Measurements from ENCODE around the gene GOLGA7B.

GOLGA7B gene

DNA sequence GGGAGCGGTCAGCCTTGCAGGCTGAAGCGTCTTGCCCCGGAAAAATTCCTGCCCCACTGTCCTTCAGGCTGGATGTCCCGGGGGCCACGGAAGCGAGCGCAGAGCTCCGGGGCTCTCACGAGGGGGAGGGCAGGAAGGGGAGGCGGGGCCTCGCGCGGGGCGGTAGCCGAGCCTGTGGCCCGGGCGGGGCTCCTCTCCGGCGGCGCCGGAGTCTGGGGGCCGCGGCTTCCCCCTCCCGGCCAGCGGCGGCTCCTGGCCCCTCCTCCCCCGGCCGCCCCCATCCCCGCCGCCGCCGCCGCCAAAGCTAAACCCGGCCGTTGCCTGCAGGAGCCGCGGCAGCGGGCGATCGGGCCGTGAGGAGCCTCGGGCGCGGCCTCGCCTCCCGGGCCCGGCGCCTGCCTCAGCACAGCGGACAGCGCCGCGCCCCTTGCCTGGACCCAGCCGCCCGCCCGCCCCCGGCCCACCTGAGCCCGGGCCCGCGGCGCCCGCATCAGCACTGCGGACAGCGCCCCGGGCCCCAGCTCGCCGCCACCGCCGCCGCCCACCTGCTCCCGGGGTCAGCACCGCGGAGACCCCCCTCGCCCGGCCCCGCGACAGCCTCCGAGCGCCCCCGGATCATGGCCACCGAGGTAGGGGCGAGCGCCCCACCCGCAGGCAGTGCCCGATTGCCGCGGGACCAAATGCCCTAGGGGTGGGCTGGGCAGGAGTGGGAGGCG, at the start of gene GOLGA7B:
TSS of gene GOLGA7B (plus strand) at position 157 of the 716 bp plus-strand sequence. CDS start at position 618, 461 bp downstream.
- peak; percentile 37 for DNase-seq (ENCODE audit: low read depth)

DNA sequence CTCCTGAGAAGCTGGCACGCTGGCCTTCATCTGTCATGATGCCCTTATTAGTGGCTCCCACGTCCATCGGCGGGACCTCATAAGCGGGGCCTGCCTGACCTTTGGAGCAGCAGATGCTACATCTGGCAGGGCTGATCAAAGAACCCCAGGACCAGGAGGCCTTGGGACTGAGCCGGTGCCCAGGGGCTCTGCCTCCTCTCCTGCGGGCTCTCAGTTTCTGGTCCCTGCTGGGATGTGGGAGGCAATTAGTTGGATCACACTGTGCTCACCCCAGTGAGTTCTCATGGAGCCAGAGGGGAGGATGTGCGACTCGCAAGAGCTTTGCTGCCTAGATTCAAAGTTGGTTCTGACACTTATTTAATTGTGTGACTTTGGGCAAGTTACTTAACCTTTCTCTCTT, 49.2 kb upstream of the GOLGA7B start:
- DNase-seq (ENCODE audit: low read depth), result no peak

DNA sequence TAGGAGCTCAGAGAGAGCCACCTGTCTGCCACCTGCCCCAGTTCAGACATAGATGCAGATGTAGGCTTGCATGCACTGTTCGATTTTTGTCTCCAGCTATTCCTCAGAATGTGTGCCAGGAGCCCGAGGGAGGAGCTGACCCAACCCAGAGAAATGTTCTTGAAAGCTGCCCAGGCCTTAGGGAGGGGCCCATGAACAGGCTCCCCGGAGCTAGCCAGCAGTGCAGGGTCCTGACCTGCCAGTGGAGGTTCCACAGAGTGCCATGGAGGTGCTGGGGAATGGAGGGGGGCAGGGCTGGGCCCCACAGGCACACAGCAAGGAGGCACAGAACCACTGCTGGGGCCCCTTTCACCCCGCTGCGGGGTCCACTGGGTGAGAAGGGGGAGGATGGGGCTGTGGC, 48.2 kb upstream of the GOLGA7B start:
- DNase-seq (ENCODE audit: low read depth), result no peak

DNA sequence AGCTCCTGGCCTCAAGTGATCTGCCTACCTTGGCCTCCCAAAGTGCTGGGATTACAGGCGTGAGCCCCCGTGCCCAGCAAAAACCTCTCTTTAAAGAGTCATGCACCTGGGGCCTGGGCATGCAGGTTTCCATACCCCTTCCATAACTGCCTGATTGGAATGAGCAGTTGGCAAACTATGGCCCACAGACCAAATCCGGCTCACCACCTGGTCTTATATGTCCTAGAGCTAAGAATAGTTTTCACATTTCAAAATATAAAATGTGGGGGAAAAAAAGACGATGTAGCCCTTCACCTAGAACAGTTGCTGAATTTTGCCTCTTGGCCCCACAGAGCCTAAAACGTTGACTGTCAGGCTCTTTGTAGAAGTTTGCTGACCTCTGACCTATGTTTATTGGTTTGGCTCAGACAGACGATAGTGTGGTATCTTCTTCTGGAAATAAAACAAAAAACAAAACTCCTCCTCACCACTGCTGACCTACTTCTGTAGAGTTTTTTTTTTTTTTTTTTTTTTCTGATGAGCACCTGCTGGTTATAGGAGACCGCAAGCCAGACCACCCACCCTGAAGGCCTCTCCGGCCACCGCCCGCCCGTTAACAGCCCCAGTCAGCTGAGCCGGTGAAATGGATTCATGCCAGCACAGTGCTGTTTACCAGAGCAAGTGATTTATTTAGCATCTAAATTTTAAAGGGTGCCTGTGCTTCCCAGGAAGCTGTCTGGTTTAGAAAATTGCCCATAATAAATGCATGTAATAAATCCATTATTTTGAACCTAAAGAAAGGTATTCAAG, 44.4 kb upstream of the GOLGA7B start:
- DNase-seq (ENCODE audit: low read depth), result no peak

DNA sequence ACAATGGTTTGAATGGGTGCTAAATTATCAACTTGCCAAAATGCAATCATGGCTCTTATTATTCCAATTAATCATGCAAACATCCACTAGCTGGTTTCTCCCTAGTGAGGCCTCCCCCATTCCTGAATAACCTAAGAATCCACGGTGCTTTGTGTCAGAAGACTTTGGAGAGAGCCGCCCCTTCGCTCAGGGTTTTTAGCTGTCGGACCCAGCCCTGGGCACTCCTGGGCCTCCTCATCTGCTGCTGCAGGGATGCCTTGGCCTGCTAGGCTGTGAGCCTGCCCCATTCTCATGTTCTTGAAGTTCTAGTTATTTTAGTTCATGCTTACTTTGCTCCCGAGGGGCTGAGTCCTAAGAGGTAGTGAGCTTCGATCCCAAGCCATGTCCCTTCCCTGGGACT, 43.7 kb upstream of the GOLGA7B start:
- DNase-seq (ENCODE audit: low read depth), result no peak

DNA sequence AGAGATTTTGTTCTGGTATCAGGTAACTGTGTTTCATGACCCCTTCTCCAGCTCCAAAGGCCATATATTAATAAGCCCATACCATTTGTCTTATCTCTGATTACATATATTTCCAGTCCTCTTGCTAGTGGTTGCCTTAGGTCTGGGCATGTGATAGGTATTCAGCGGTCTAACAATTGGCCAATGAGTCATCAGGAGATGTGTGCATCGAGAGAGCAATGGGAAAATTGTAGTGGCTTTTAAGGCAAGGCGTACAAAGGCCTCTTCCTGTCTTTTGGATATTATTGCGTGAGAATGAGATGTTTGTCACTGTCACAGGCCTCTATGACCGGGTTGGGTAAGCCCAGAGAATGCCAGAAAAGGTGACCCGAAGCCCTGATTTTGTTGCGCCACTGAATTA, 39.2 kb upstream of the GOLGA7B start:
- DNase-seq (ENCODE audit: low read depth), result no peak

DNA sequence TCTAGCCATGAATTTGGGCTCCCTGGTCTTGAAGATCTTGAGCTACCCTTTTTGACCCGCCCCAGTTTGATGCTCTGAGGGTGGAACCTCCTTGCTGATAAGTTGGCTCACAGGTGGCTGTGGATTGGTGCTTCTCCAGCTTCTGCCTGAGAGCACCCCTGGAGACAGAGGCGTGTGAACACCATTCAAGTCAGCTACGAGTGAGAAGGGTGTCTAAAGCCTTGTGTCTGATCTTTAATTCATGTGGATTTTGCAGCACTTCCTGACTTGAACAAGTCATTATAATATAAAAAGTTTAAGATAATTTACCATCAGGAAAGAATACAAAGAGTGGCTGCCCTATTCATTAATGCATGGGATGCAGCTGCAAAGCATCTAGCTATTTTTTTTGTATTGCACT, 37.7 kb upstream of the GOLGA7B start:
- DNase-seq (ENCODE audit: low read depth), result no peak

DNA sequence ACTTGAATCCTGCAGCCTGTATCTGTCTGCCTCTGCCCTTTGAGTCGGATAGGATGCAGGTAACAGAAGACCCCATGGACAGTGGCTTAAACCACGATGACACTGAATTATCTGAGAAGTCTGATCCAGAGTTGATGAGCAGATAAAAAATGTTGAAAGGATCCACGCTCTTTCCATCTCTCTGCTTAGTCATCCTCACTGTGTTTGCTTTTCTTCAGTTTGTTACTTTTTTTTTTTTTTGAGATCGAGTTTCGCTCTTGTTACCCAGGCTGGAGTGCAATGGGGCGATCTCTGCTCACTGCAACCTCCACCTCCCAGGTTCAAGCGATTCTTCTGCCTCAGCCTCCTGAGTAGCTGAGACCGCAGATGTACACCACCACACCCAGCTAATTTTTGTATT, 36.9 kb upstream of the GOLGA7B start:
- DNase-seq (ENCODE audit: low read depth), result no peak

DNA sequence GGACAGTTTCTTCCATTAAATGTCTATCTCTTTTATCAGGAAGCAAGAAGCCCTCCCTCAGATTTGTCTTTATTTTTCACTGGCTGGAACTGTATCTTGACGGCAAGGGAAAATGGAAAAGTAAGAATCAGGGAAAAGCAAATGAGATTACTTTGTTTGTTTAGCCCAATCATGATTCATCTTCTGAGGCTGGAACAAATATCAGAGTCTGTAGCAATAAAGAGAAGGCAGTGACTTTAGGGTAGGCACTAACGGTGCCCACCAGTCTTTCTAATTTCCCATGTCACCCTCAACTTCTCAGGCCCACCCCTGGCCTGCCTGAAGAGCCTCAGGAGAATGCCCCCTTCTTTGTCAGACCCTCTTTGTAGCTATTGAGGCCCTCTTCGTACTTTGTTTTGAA, 36.3 kb upstream of the GOLGA7B start:
- DNase-seq (ENCODE audit: low read depth), result no peak

DNA sequence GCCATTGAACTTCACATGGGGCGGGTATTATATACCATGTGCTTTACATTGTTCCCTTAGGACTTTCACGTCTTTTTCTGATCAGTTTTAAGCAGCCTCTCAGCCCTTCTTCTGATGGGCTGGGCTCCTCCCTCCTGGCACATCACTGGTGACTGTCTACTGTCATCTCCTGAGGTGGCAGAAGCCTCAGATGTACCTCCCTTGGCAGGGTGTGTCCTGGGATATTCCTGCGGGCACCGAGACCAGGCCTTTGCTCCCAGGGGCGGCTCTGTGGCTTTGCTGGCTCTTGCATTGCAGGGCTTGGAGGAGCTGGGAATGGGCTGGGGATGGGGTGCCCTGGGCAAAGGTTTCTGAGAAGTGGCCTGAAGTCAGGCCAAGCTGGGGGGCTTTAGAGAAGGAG, 34.6 kb upstream of the GOLGA7B start:
- DNase-seq (ENCODE audit: low read depth), result no peak

DNA sequence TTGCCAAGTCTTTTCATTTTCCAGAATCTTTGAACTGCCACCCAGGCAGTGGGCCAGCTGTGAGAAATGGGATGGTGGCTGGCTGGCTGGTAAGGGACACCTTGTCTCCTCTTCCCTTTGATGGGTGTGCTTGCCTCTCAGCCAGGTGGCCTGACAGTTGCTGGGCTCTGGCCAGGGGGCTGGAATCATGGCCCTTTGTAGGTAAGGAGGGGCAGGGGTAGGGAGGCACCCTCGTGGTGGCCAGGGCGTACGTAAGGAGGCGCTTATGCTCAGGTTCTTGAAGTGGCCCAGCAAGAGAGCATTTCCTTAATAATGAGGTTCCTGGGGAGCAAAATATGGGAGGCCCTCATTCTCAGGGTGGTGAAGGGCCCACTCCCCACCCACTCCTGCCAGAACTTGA, 33.0 kb upstream of the GOLGA7B start:
- no peak for DNase-seq (ENCODE audit: low read depth)

DNA sequence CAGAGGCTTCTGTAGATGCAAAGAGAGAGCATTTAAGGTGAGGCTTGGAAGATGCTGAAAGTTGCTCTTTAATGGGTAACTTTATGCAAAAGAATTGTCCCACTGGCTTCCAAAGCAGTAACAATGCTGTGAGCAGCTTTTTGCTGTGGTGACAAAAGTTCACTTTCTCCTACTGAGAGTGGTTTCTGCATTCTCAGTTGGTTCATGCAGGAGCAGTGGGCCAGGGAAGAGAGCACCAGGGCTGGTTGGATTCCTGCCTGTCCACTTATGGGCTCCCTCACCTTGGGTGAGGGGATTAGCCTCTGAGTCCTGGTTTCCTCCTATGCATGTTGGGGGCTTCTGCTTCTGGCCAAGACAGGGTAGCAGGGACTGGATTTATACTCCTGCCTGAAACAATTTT, 31.1 kb upstream of the GOLGA7B start:
- no peak for DNase-seq (ENCODE audit: low read depth)

DNA sequence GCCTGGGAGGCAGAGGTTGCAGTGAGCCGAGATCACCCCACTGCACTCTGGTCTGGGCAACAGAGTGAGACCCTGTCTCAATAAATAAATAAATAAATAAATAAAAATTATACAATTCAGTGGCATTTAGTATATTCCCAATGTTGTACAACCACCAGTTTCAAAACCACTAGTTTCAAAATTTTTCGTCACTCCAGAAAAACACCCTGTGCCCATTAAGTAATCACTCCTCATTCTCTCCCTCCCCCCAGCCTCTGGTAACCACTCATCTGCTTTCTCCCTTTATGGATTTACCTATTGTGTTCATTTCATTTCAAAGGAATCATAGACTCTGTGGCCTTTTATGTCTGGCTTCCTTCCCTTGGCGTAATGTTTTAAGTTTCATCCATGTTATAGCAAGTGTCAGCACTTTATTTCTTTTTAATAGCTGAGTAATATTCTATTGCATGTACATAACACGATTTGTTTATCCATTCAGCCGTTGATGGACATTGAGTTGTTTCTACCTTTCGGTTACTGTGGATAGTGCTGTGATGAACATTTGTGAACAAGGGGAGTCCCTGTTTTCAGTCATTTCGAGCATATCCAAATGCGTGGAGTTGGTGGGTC, 29.4 kb upstream of the GOLGA7B start:
- no peak for DNase-seq (ENCODE audit: low read depth)

DNA sequence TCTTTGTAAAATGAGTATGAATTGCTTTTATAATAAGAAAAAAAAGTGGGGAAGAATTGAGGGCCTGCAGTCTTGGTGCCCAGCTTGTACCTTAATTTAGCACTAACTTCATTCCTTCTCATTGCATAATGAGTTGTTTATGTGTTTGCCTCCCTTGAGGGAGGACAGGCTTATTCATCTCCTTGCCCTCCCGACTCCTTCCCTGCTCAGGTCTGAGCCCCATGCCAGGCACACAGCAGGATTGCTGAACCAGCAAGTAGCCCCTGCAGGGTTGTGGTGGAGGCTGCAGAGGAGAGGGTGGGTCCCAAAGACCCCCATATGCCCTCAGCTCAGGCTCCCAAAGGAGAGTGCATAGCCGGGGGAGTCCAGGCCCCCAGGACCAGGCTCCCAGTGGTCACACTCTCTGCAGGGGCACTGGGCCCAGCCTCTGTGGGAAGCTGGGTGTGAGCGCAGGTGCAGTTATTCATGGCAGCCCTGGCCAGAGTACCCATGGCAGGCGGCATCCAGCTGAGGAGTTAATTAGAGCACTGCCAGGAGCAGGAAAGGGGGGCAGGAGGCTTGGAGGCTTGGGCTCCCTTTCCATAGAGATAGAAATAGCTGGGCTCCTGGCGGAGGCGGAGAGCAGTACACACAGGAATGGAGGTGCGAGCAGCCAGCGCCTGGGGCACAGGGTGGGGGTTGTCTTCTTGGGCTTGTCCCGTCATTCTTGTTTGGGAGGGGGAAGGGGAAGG, 28.2 kb upstream of the GOLGA7B start:
- DNase-seq (ENCODE audit: low read depth), result no peak

DNA sequence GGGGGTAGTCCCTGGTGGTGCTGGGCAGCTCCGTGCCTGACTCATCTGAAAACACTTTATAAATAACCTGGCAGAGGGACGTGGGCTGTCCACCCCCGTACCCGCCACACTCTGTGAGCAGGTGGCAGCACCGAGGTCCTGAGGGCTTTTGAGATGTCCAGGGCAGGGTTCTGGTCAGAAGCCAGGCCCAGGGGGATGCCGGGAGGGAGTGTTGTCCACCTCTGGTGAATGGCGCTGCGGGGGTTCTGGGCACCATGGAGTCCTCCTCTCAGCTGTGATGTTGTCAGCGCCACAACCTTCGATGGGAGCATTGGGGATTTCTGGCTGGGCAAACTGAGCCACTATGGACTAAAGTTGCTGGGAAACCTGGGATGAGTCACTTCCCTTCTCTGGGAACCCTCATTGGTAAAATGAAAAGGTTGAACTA, 27.4 kb upstream of the GOLGA7B start:
- DNase-seq (ENCODE audit: low read depth), result no peak

DNA sequence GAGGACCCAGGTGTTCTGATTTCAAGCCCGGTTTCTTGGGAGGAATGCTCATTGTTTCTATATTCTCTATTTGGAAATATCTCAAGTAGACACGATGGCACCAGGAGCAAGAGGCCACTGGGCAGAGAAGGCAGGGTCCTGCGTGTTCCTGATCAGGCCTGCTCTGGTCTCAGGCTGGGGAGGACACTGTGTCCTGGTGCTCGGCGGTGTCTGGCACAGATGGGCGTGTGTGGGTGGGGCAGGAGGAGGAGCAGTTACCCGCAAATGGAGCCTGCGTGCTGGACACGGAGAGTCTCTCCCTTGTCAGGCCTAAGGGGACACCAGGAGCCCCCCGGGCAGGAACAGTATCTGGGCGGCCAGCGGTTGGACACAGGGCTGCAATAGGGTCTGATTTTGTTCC, 25.9 kb upstream of the GOLGA7B start:
- DNase-seq (ENCODE audit: low read depth), result no peak

DNA sequence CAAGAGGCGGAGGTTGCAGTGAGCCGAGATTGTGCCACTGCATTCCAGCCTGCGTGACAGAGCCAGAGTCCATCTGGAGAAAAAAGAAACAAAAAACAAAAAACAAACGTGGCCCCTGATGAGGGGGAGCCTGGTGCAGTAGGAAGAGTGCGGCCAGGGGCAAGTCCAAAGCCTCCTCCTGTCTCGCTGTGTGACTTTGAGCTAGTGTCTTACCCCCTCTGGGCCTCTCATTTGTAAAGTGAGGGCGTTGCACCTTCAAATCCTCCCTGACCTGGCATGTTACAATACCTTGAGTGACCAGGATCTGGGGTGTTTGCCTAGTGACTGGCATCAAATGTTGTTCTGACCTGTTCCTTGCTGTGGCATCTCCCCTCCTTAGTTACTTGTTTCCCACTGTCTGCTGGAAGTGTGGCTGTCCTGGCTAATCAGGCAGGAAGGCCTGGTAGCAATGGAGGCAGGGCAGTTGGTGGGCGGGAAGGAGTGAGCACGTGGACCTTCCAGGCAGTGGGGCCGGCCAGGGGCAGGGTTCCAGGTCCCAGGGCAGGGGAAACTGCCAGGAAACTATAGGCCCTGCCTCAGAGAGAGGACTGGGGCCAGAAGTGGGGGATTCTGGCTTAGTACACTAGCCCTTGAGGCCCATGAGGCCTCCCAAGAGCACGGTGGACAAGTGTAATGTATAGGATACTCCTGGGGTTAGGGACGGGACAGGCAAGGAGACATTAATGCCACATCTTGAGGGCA, 24.5 kb upstream of the GOLGA7B start:
- no peak for DNase-seq (ENCODE audit: low read depth)

DNA sequence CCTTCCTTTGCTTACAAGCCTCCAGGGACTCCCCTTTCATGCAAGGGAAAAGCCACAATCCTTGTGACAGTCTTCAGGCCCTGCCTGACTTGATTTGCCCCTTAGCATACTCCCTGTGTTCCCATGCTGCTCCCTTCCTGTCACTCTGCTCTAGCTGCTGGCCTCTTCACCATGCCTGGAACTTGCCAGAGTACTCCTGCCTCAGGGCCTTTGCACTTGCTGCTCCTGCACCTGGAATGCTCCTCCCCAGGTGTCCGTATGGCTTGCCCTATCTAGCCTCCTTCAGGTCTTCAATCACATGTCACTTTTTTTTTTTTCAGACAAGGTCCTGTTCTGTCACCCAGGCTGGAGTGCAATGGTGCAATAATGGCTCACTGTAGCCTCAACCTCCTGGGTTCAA, 22.8 kb upstream of the GOLGA7B start:
- DNase-seq (ENCODE audit: low read depth), result no peak

DNA sequence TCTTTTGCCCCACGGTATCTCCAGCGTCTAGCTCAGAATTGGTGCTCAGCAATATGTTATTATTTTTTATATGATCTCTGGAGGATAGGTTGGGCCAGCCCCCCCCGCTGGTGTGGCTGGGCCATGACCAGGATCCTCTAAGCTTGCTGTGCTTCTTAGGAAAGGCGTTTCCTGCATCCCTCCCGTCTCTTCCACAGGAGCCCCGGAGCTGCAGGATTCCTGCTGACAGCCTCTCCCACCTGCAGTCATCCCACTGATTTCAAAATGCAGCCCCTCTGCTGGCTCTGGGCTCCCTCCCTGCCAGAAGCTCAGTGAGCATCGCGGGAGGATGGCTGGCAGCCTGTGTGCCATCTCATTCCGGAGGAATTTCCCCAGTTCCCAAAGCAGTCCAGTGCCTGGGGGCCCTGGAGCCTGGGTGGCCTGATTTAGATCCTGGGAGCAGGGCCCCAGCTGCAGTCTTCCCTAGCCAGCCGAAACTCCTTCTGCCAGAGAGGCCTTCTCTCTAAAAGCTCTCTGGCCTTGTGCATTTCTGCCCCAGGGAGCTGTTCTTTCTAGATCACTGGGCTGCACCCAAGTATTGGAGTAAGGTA, 21.8 kb upstream of the GOLGA7B start:
- DNase-seq (ENCODE audit: low read depth), result no peak

DNA sequence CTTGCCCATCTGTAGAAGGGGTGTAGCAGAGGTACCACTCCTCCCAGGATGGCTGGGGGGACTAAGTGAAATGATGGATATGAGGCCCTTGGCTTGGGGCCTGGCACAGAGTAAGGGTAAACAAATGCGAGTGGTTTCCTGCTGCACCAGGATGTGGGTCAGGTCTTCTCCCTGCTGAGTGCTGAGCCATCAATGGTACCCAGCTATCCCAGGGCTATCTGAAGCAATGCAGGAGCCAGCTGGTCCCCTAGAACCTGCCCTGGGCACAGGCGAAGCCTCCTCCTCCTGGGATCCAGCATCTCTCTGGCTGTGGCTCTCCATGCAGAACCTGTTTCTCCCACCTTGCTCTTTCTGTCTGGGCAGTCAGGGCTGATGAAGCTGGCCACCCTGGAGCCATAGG, 20.9 kb upstream of the GOLGA7B start:
- no peak for DNase-seq (ENCODE audit: low read depth)

DNA sequence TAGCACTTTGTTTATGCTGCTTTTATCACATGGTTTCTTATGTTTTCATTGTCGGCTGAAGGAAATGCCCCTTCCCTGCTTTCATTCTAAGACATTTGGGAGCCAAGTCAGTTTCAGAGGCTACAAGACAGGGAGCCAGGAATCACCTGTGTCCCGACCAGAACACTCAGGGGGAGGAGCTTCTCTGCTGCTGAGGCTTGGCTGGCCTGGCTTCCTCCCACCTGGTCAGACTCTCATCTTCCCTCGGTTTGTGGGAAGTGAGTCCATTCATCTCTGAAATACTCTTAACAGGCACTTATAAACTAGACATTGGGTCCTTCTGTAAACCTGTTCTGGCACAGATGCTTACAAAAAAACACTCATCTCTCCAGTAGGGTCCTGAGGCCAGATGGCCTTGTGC, 19.6 kb upstream of the GOLGA7B start:
- no peak for DNase-seq (ENCODE audit: low read depth)

DNA sequence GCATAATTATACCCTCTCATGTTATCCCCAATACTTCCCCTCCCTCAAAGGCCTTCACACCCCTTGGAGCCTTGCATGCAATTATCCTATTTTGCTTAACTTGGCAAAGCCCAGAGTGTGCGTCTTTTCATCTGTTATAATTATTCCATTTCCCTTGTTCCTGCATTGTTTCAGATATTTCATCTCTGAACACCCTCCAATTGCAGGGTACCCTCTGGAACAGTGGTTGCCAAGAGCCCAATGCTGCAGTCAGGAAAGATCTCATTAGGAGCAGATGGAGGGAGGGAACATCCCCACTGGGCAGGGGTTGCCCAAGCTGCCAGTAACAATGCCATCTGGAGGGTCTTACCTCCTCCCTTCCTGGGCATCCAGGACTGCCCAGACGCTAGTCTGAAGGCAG, 18.4 kb upstream of the GOLGA7B start:
- no peak for DNase-seq (ENCODE audit: low read depth)
